Naive B cell (primary cell): ENCODE data around the gene METTL6. TPM values are rescaled to one million over a fixed set of nuclear protein-coding genes. Genes with fewer than 3 reads are reported as not detected.
"Not testable (repeated sequence)": the region's sequence is repeated elsewhere in the genome, so short reads cannot be mapped to it uniquely, and the experiment has no call there.

Experiments
- ATAC-seq, 2 donors: fragments of 150-1000 bp; cut with Tn5 transposase; 2 replicates each; pipeline ENCODE4 v1.10.0; 2021; ENCODE audit warnings: low read depth in 2 of 2, mild to moderate bottlenecking in 2 of 2, moderate library complexity in 2 of 2
- DNase-seq: peaks from one replicate; pipeline ENCODE4 v3.0.0; 2022
- H3K27ac Mint-ChIP-seq, 6 donors: one replicate each; pipeline ENCODE4 v1.8.0; 2020 to 2022; ENCODE audit warnings: mild to moderate bottlenecking in 6 of 6, mixed read lengths in 6 of 6, moderate library complexity in 5 of 6, inconsistent platforms in 2 of 6
- H3K27me3 Mint-ChIP-seq, 3 donors: one replicate each; pipeline ENCODE4 v1.8.0; 2021 to 2022; ENCODE audit warnings: mixed read lengths in 3 of 3, mild to moderate bottlenecking in 1 of 3
- H3K36me3 Mint-ChIP-seq, 2 donors: one replicate each; pipeline ENCODE4 v1.8.0; 2020 to 2022; ENCODE audit warnings: mixed read lengths in 2 of 2, inconsistent platforms in 1 of 2, mild to moderate bottlenecking in 1 of 2
- H3K4me1 Mint-ChIP-seq, 3 donors: one replicate each; pipeline ENCODE4 v1.8.0; 2020 to 2022; ENCODE audit warnings: mixed read lengths in 3 of 3, inconsistent platforms in 1 of 3, mild to moderate bottlenecking in 1 of 3, moderate library complexity in 1 of 3
- H3K4me3 Mint-ChIP-seq, 8 donors: one replicate each; pipeline ENCODE4 v1.8.0; 2020 to 2022; ENCODE audit warnings: mild to moderate bottlenecking in 8 of 8, mixed read lengths in 8 of 8, moderate library complexity in 8 of 8, inconsistent platforms in 2 of 8
- H3K9me3 Mint-ChIP-seq, 7 donors: one replicate each; pipeline ENCODE4 v1.8.0; 2020 to 2022; ENCODE audit warnings: mixed read lengths in 7 of 7, mild to moderate bottlenecking in 5 of 7, inconsistent platforms in 2 of 7, moderate library complexity in 1 of 7
- polyA plus RNA-seq, 6 donors: library from polyadenylated mRNA; unstranded; fragments of 300-500 nt; fragmentation: Illumina TruSeq; gene quantifications; one replicate each; pipeline ENCODE4 v1.2.3, GENCODE V29; 2021; ENCODE audit warnings: low read depth in 6 of 6

Gene METTL6
- polyA plus RNA-seq, 6 donors from 2014 or later, result 15.1 to 25.1 (median 17.0) TPM

- H3K9me3 Mint-ChIP-seq, H3K27me3 Mint-ChIP-seq, DNase-seq, ATAC-seq, H3K36me3 Mint-ChIP-seq: not testable (repeated sequence)
- peaks cover 56 to 81% (median 80%) of the 10 kb centered on the region in 3 donors for H3K4me1 Mint-ChIP-seq
- peak overlapping the region in 4 of 8 donors; percentile 20 to 84 (median 59) for H3K4me3 Mint-ChIP-seq
- peak overlapping the region in 4 of 6 donors; percentile 27 to 95 (median 59) for H3K27ac Mint-ChIP-seq
Observed at GRCh38 chr3:15386654-15386955, 40.7 kb downstream of the METTL6 start.

- H3K4me3 Mint-ChIP-seq, result peak overlapping the region in 5 of 8 donors; percentile 77 to 86 (median 82)
- peaks cover 58 to 85% (median 85%) of the 10 kb centered on the region in 3 donors for H3K4me1 Mint-ChIP-seq
- no peak for ATAC-seq
- H3K36me3 Mint-ChIP-seq, result peaks cover 0 to 8% of the 10 kb centered on the region in 2 donors
- no peaks in the 10 kb centered on the region for H3K27me3 Mint-ChIP-seq
- DNase-seq, result no peak
- peak overlapping the region in 5 of 6 donors; percentile 23 to 95 (median 63) for H3K27ac Mint-ChIP-seq
- H3K9me3 Mint-ChIP-seq, result peaks cover 0 to 7% (median 3%) of the 10 kb centered on the region in 7 donors
Observed at GRCh38 chr3:15385901-15386653, 41.3 kb downstream of the METTL6 start.

- peak overlapping the region; percentile 64 to 91 (median 78) for H3K4me3 Mint-ChIP-seq
- H3K27me3 Mint-ChIP-seq, H3K36me3 Mint-ChIP-seq, DNase-seq, H3K9me3 Mint-ChIP-seq: not testable (repeated sequence)
- ATAC-seq, result peak in 1 of 2 donors; percentile 7
- H3K27ac Mint-ChIP-seq, result peak overlapping the region; percentile 77 to 98 (median 95)
- H3K4me1 Mint-ChIP-seq, result peaks cover 54 to 83% (median 79%) of the 10 kb centered on the region in 3 donors
Observed at GRCh38 chr3:15385238-15385695, 42.1 kb downstream of the METTL6 start.

- ATAC-seq (peak; percentile 93 to 94), DNase-seq (peak; percentile 63)
- peak overlapping the region; percentile 94 to 98 (median 95) for H3K27ac Mint-ChIP-seq
- peaks cover 54 to 81% (median 75%) of the 10 kb centered on the region in 3 donors for H3K4me1 Mint-ChIP-seq
- H3K9me3 Mint-ChIP-seq, result peaks cover 0 to 7% (median 3%) of the 10 kb centered on the region in 7 donors
- peaks cover 0 to 8% of the 10 kb centered on the region in 2 donors for H3K36me3 Mint-ChIP-seq
- peak overlapping the region; percentile 64 to 91 (median 78) for H3K4me3 Mint-ChIP-seq
- no peaks in the 10 kb centered on the region for H3K27me3 Mint-ChIP-seq
Observed at GRCh38 chr3:15384510-15385237, 42.7 kb downstream of the METTL6 start.

GRCh38 chr3:15382405-15382923 is 44.9 kb downstream of the METTL6 start:
- peaks cover 0 to 7% (median 3%) of the 10 kb centered on the region in 7 donors for H3K9me3 Mint-ChIP-seq
- peaks cover 0 to 8% of the 10 kb centered on the region in 2 donors for H3K36me3 Mint-ChIP-seq
- peaks cover 58 to 75% (median 71%) of the 10 kb centered on the region in 3 donors for H3K4me1 Mint-ChIP-seq
- H3K4me3 Mint-ChIP-seq, result peak overlapping the region in 7 of 8 donors; percentile 0 to 79 (median 36)
- H3K27ac Mint-ChIP-seq, result peak overlapping the region; percentile 34 to 85 (median 62)
- DNase-seq, result no peak
- H3K27me3 Mint-ChIP-seq, result no peaks in the 10 kb centered on the region
- ATAC-seq, result no peak

GRCh38 chr3:15380980-15381890 is 46.1 kb downstream of the METTL6 start:
- Mint-ChIP-seq H3K27me3 (no peaks in the 10 kb centered on the region), H3K4me1 (peaks cover 50 to 69% (median 59%) of the 10 kb centered on the region in 3 donors), H3K4me3 (no peak overlapping the region), H3K27ac (peak overlapping the region in 3 of 6 donors; percentile 7 to 78 (median 77)), H3K9me3 (peaks cover 0 to 6% (median 2%) of the 10 kb centered on the region in 7 donors), H3K36me3 (peaks cover 0 to 5% of the 10 kb centered on the region in 2 donors)
- ATAC-seq (no peak), DNase-seq (no peak)

GRCh38 chr3:15377961-15378791 is 49.2 kb downstream of the METTL6 start:
- H3K4me3 Mint-ChIP-seq, result peak overlapping the region in 6 of 8 donors; percentile 15 to 75 (median 42)

GRCh38 chr3:15375461-15376000 is 51.8 kb downstream of the METTL6 start:
- Mint-ChIP-seq H3K4me3 (peak overlapping the region in 1 of 8 donors; percentile 9), H3K4me1 (peaks cover 16 to 55% (median 30%) of the 10 kb centered on the region in 3 donors), H3K36me3 (no peaks in the 10 kb centered on the region), H3K27ac (peak overlapping the region in 5 of 6 donors; percentile 61 to 97 (median 88)), H3K9me3 (peaks cover 0 to 2% (median 0%) of the 10 kb centered on the region in 7 donors), H3K27me3 (no peaks in the 10 kb centered on the region)
- DNase-seq, result no peak
- ATAC-seq, result no peak

More at GRCh38 chr3:15377961-15378791, 49.2 kb downstream of the METTL6 start:
- H3K4me1 Mint-ChIP-seq, result peaks cover 26 to 66% (median 38%) of the 10 kb centered on the region in 3 donors
- ATAC-seq (peak; percentile 99 to 100), DNase-seq (peak; percentile 94)
- peak overlapping the region; percentile 88 to 99 (median 96) for H3K27ac Mint-ChIP-seq
- H3K36me3 Mint-ChIP-seq, result no peaks in the 10 kb centered on the region
- no peaks in the 10 kb centered on the region for H3K27me3 Mint-ChIP-seq
- H3K9me3 Mint-ChIP-seq, result peaks cover 0 to 2% (median 0%) of the 10 kb centered on the region in 7 donors

- H3K4me1 Mint-ChIP-seq, result peaks cover 27 to 63% (median 37%) of the 10 kb centered on the region in 3 donors
- DNase-seq (no peak), ATAC-seq (no peak)
- H3K36me3 Mint-ChIP-seq, result no peaks in the 10 kb centered on the region
- no peaks in the 10 kb centered on the region for H3K27me3 Mint-ChIP-seq
- no peak overlapping the region for H3K4me3 Mint-ChIP-seq
- peak overlapping the region in 3 of 6 donors; percentile 20 to 90 (median 50) for H3K27ac Mint-ChIP-seq
- H3K9me3 Mint-ChIP-seq, result peaks cover 0 to 2% (median 0%) of the 10 kb centered on the region in 7 donors
Observed at GRCh38 chr3:15372918-15373317, 54.4 kb downstream of the METTL6 start.

GRCh38 chr3:15368561-15369135 is 58.7 kb downstream of the METTL6 start:
- DNase-seq (no peak), ATAC-seq (no peak)
- Mint-ChIP-seq H3K36me3 (no peaks in the 10 kb centered on the region), H3K27ac (peak overlapping the region in 3 of 6 donors; percentile 34 to 77 (median 42)), H3K27me3 (no peaks in the 10 kb centered on the region), H3K9me3 (no peaks in the 10 kb centered on the region), H3K4me1 (peaks cover 43 to 71% (median 59%) of the 10 kb centered on the region in 3 donors), H3K4me3 (peak overlapping the region in 5 of 8 donors; percentile 7 to 87 (median 59))

- DNase-seq (no peak), ATAC-seq (no peak)
- H3K27me3 Mint-ChIP-seq, result no peaks in the 10 kb centered on the region
- no peaks in the 10 kb centered on the region for H3K36me3 Mint-ChIP-seq
- peaks cover 49 to 72% (median 64%) of the 10 kb centered on the region in 3 donors for H3K4me1 Mint-ChIP-seq
- peak overlapping the region in 7 of 8 donors; percentile 47 to 88 (median 66) for H3K4me3 Mint-ChIP-seq
- H3K27ac Mint-ChIP-seq, result peak overlapping the region in 5 of 6 donors; percentile 47 to 87 (median 78)
- no peaks in the 10 kb centered on the region for H3K9me3 Mint-ChIP-seq
Observed at GRCh38 chr3:15367059-15367458, 60.3 kb downstream of the METTL6 start.
